SK-N-SH treated with all-trans-retinoic acid at 6 μM for 48 hours (cell line): ENCODE measurements around the gene SYCN.

Source experiments
- ATAC-seq: fragments of 200-7000 bp; cut with Tn5 transposase; 3 replicates; pipeline ENCODE4 v1.9.1; 2020; ENCODE audit warnings: mild to moderate bottlenecking, moderate library complexity
- ARNTL ChIP-seq: fragments of 450-650 bp; formaldehyde crosslinking; IDR thresholded peaks from 2 replicates; pipeline ENCODE4 v1.5.0; 2020; ENCODE audit warnings: low read depth, mild to moderate bottlenecking, moderate library complexity, borderline replicate concordance
- BACH2 ChIP-seq: fragments of 250-450 bp; sonication (Bioruptor Pico); IDR thresholded peaks from 2 replicates; pipeline ENCODE4 v1.9.0; 2021; ENCODE audit warnings: mild to moderate bottlenecking, borderline replicate concordance
- CSDC2 ChIP-seq: fragments of 250-450 bp; sonication (Bioruptor Pico); IDR thresholded peaks from 2 replicates; pipeline ENCODE4 v1.5.0; 2020; ENCODE audit warnings: mild to moderate bottlenecking, moderate library complexity
- ESRRG ChIP-seq: fragments of 250-450 bp; sonication (Bioruptor Pico); IDR thresholded peaks from 2 replicates; pipeline ENCODE4 v1.6.1; 2021; ENCODE audit warnings: mild to moderate bottlenecking
- GLIS3 ChIP-seq: fragments of 250-450 bp; sonication (Bioruptor Pico); IDR thresholded peaks from 2 replicates; pipeline ENCODE4 v1.5.0; 2020; ENCODE audit warnings: mild to moderate bottlenecking, moderate library complexity
- ISL1 ChIP-seq: fragments of 250-450 bp; sonication (Bioruptor Pico); IDR thresholded peaks from 2 replicates; pipeline ENCODE4 v2.1.2; 2022; ENCODE audit warnings: mild to moderate bottlenecking, moderate library complexity
- OSR1 ChIP-seq: fragments of 250-450 bp; sonication (Bioruptor Pico); IDR thresholded peaks from 2 replicates; pipeline ENCODE4 v1.8.0; 2022; ENCODE audit warnings: moderate library complexity, mild to moderate bottlenecking, inconsistent platforms
- PPARA ChIP-seq: fragments of 250-450 bp; sonication (Bioruptor Pico); IDR thresholded peaks from 2 replicates; pipeline ENCODE4 v1.5.0; 2020; ENCODE audit warnings: mild to moderate bottlenecking, borderline replicate concordance
- RARB ChIP-seq: fragments of 250-450 bp; sonication (Bioruptor Pico); IDR thresholded peaks from 2 replicates; pipeline ENCODE4 v1.8.0; 2021; ENCODE audit warnings: mild to moderate bottlenecking, moderate library complexity
- SNAI2 ChIP-seq: fragments of 250-450 bp; sonication (Bioruptor Pico); IDR thresholded peaks from 2 replicates; pipeline ENCODE4 v1.5.0; 2020; ENCODE audit warnings: mild to moderate bottlenecking, moderate library complexity
- TCF4 ChIP-seq: fragments of 250-450 bp; sonication (Bioruptor Pico); IDR thresholded peaks from 2 replicates; pipeline ENCODE4 v1.8.0; 2021; ENCODE audit warnings: mild to moderate bottlenecking, moderate library complexity, borderline replicate concordance
- TOX ChIP-seq: fragments of 250-450 bp; sonication (Bioruptor Pico); IDR thresholded peaks from 2 replicates; pipeline ENCODE4 v1.8.0; 2021; ENCODE audit warnings: mild to moderate bottlenecking, moderate library complexity, borderline replicate concordance
- ZC3H10 ChIP-seq: fragments of 250-450 bp; sonication (Bioruptor Pico); IDR thresholded peaks from 2 replicates; pipeline ENCODE4 v1.5.1; 2021; ENCODE audit warnings: mild to moderate bottlenecking, moderate library complexity
- ZFP3 ChIP-seq: fragments of 250-450 bp; sonication (Bioruptor Pico); IDR thresholded peaks from 2 replicates; pipeline ENCODE4 v1.5.0; 2020; ENCODE audit warnings: mild to moderate bottlenecking, moderate library complexity
- ZFP30 ChIP-seq: fragments of 450-650 bp; formaldehyde crosslinking; IDR thresholded peaks from 2 replicates; pipeline ENCODE4 v1.5.0; 2022; ENCODE audit warnings: mild to moderate bottlenecking, moderate library complexity
- ZNF565 ChIP-seq: fragments of 450-650 bp; formaldehyde crosslinking; conservative IDR thresholded peaks from 2 replicates; pipeline ENCODE4 v1.5.0; 2020; ENCODE audit warnings: low read depth, mild to moderate bottlenecking, moderate library complexity
- ZNF70 ChIP-seq: fragments of 450-650 bp; formaldehyde crosslinking; IDR thresholded peaks from 2 replicates; pipeline ENCODE4 v1.5.0; 2020; ENCODE audit warnings: mild to moderate bottlenecking, moderate library complexity
- ZNF8 ChIP-seq: fragments of 450-650 bp; formaldehyde crosslinking; IDR thresholded peaks from 2 replicates; pipeline ENCODE4 v1.5.0; 2020; ENCODE audit warnings: mild to moderate bottlenecking, moderate library complexity
- TF ChIP-seq, protein P1 (sequence below): fragments of 250-450 bp; sonication (Bioruptor Pico); IDR thresholded peaks from 2 replicates; pipeline ENCODE4 v1.5.1; 2020; ENCODE audit warnings: low read depth, mild to moderate bottlenecking, moderate library complexity
- TF ChIP-seq, protein P2 (sequence below): fragments of 250-450 bp; sonication (Bioruptor Pico); IDR thresholded peaks from 2 replicates; pipeline ENCODE4 v1.8.0; 2020; ENCODE audit warnings: mild to moderate bottlenecking, moderate library complexity, borderline replicate concordance
- TF ChIP-seq, protein P3 (sequence below): fragments of 250-450 bp; sonication (Bioruptor Pico); IDR thresholded peaks from 2 replicates; pipeline ENCODE4 v1.5.1; 2021; ENCODE audit warnings: mild to moderate bottlenecking, moderate library complexity
- TF ChIP-seq, protein P4 (sequence below): fragments of 250-450 bp; sonication (Bioruptor Pico); IDR thresholded peaks from 2 replicates; pipeline ENCODE4 v1.5.0; 2020; ENCODE audit warnings: mild to moderate bottlenecking, moderate library complexity

SYCN gene

DNA sequence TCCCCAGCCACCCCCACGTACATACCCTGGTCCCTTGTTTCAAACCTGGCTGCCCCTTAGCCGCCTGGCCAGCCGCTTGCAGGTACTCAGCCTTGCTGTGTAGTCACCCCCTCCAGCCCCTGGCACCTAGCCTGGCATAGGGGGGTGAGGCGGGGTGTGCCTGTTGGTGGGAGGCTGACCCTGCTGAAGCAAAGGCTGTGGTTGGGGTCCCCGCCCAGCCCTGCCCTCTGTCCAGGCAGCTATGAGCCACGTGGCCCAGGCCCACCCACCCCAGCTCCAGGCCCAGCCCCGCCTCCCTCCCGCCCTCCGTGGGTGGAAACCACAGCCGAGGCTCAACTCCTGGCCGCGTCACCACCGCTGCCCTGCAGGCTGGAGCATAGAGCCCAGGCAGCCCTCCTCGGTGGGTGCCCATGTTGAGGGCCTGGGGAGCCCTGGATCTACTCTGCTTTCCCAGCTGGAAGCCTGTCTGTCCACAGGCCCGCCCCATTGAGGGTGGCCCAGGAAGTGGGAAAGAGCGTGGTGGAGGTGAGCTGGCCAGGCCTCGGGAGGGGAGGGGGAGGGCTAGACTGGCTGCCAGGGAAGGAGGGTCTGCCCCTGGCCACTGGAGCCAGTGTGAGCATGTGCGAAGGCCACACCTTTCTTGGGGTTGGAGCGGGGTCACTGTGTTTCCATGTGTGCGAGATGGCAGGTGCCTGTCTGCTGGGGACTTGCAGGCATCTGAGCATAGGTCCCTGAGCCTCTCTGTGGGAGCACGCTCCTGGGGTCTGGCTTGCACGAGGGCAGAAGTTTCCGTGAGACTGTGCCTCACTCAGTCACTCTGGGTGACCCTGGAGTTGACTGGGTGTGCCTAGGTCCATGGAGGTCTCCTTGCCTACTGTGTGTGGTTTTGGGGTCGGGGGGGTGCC lies 47.5 kb downstream of the SYCN start:
- no peak; the same call in 1 of the 3 replicates for ATAC-seq
- TF ChIP-seq, protein P1, sequence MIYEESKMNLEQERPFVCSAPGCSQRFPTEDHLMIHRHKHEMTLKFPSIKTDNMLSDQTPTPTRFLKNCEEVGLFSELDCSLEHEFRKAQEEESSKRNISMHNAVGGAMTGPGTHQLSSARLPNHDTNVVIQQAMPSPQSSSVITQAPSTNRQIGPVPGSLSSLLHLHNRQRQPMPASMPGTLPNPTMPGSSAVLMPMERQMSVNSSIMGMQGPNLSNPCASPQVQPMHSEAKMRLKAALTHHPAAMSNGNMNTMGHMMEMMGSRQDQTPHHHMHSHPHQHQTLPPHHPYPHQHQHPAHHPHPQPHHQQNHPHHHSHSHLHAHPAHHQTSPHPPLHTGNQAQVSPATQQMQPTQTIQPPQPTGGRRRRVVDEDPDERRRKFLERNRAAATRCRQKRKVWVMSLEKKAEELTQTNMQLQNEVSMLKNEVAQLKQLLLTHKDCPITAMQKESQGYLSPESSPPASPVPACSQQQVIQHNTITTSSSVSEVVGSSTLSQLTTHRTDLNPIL (CRISPR knock-in tag), result no peak
- TF ChIP-seq TOX (CRISPR knock-in tag) (no peak), ZNF70 (CRISPR knock-in tag) (no peak), ARNTL (CRISPR knock-in tag) (no peak), PPARA (no peak), ZC3H10 (CRISPR knock-in tag) (no peak), TCF4 (CRISPR knock-in tag) (no peak), ZFP3 (no peak), GLIS3 (CRISPR knock-in tag) (no peak), ZNF565 (CRISPR knock-in tag) (no peak), RARB (CRISPR knock-in tag) (no peak)
- TF ChIP-seq, protein P2, sequence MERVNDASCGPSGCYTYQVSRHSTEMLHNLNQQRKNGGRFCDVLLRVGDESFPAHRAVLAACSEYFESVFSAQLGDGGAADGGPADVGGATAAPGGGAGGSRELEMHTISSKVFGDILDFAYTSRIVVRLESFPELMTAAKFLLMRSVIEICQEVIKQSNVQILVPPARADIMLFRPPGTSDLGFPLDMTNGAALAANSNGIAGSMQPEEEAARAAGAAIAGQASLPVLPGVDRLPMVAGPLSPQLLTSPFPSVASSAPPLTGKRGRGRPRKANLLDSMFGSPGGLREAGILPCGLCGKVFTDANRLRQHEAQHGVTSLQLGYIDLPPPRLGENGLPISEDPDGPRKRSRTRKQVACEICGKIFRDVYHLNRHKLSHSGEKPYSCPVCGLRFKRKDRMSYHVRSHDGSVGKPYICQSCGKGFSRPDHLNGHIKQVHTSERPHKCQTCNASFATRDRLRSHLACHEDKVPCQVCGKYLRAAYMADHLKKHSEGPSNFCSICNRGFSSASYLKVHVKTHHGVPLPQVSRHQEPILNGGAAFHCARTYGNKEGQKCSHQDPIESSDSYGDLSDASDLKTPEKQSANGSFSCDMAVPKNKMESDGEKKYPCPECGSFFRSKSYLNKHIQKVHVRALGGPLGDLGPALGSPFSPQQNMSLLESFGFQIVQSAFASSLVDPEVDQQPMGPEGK, result no peak
- TF ChIP-seq, protein P3, sequence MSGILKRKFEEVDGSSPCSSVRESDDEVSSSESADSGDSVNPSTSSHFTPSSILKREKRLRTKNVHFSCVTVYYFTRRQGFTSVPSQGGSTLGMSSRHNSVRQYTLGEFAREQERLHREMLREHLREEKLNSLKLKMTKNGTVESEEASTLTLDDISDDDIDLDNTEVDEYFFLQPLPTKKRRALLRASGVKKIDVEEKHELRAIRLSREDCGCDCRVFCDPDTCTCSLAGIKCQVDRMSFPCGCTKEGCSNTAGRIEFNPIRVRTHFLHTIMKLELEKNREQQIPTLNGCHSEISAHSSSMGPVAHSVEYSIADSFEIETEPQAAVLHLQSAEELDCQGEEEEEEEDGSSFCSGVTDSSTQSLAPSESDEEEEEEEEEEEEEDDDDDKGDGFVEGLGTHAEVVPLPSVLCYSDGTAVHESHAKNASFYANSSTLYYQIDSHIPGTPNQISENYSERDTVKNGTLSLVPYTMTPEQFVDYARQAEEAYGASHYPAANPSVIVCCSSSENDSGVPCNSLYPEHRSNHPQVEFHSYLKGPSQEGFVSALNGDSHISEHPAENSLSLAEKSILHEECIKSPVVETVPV (CRISPR knock-in tag), result no peak
- TF ChIP-seq, all 23 proteins: peak for 0

DNA sequence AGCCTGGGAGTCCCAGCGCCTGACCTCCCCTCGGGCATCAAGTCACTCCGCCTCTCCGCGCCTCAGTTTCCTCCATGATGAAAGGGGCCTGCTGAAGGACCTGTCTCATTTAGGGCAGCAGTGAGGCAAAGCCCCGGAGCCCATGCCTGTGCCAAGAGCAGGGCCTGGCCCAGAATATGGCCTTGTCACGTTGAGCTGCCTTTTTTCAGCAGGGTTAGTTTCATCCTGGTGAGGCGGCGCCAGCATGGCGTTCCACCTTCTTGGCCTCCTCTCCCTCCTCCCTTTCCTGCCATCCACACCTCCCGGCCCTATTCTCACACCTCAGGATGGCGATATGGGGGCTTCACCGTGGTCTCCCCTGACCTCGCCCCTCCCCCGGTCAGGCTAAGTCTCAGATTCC lies 48.3 kb downstream of the SYCN start:
- TF ChIP-seq, protein P4, sequence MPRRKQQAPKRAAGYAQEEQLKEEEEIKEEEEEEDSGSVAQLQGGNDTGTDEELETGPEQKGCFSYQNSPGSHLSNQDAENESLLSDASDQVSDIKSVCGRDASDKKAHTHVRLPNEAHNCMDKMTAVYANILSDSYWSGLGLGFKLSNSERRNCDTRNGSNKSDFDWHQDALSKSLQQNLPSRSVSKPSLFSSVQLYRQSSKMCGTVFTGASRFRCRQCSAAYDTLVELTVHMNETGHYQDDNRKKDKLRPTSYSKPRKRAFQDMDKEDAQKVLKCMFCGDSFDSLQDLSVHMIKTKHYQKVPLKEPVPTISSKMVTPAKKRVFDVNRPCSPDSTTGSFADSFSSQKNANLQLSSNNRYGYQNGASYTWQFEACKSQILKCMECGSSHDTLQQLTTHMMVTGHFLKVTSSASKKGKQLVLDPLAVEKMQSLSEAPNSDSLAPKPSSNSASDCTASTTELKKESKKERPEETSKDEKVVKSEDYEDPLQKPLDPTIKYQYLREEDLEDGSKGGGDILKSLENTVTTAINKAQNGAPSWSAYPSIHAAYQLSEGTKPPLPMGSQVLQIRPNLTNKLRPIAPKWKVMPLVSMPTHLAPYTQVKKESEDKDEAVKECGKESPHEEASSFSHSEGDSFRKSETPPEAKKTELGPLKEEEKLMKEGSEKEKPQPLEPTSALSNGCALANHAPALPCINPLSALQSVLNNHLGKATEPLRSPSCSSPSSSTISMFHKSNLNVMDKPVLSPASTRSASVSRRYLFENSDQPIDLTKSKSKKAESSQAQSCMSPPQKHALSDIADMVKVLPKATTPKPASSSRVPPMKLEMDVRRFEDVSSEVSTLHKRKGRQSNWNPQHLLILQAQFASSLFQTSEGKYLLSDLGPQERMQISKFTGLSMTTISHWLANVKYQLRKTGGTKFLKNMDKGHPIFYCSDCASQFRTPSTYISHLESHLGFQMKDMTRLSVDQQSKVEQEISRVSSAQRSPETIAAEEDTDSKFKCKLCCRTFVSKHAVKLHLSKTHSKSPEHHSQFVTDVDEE (CRISPR knock-in tag), result no peak
- TF ChIP-seq TOX (CRISPR knock-in tag) (no peak), ESRRG (no peak), BACH2 (no peak), SNAI2 (no peak), ZNF8 (no peak), ZNF565 (CRISPR knock-in tag) (no peak), ARNTL (CRISPR knock-in tag) (no peak), ZC3H10 (CRISPR knock-in tag) (no peak), ISL1 (CRISPR knock-in tag) (no peak), ZFP30 (no peak), ZFP3 (no peak), CSDC2 (no peak), OSR1 (CRISPR knock-in tag) (no peak)
- TF ChIP-seq, protein P3 (CRISPR knock-in tag), result no peak
- TF ChIP-seq, protein P1 (CRISPR knock-in tag), result no peak
- TF ChIP-seq, protein P2, result no peak
- no peak for ATAC-seq
